Transverse colon (tissue), 4 donors: ENCODE results near the gene DENND2A.

Experiments used
- CTCF ChIP-seq, 5 experiments: fragments of 200-600 bp in 3 of 5; fragments of 450-650 bp in 2 of 5; sonication (generic) in 3 of 5; IDR thresholded peaks; 1 replicate in 2 of 5; 2 replicates in 3 of 5; pipeline ENCODE4 v1.5.1; 2016 to 2017; ENCODE audit warnings: antibody characterized with exemption in 5 of 5, inconsistent platforms in 3 of 5, mild to moderate bottlenecking in 2 of 5, moderate library complexity in 1 of 5
- POLR2A ChIP-seq: fragments of 450-650 bp; IDR thresholded peaks from one replicate; pipeline ENCODE4 v1.6.1; 2016; ENCODE audit warnings: antibody characterized with exemption, mild to moderate bottlenecking, moderate library complexity
- POLR2AphosphoS5 ChIP-seq, 3 donors: sonication (generic); formaldehyde crosslinking; IDR thresholded peaks; one replicate each; pipeline ENCODE4 v1.6.1; 2016; ENCODE audit warnings: antibody characterized with exemption in 3 of 3

GRCh38 chr7:140604076-140604475 is 36.5 kb downstream of the DENND2A start:
- no peak for TF ChIP-seq CTCF (IDR thresholded peaks at IDR 0.05)
- TF ChIP-seq POLR2A, result no peak
- no peak for TF ChIP-seq POLR2AphosphoS5 (IDR thresholded peaks at IDR 0.05)
